GM12878 (cell line): ENCODE results near the gene PAM. TPM values are rescaled to one million over a fixed set of nuclear protein-coding genes. Genes with fewer than 3 reads are reported as not detected.

Experiments
- ATAC-seq: fragments of 200-7000 bp; cut with Tn5 transposase; 3 replicates; pipeline ENCODE4 v1.9.1; 2020; ENCODE audit warnings: mild to moderate bottlenecking, moderate library complexity
- BruUV-seq: library from RNA; stranded (reverse); fragments of 400-500 nt; replicated peaks from 2 replicates; lab custom pipeline; 2021; lab: Mats Ljungman, UMichigan
- CTCF ChIA-PET: fragments of 300-600 bp; sonication (Branson Sonifier 250); formaldehyde crosslinking; extraction: SDS; loops from one replicate; lab custom pipeline; 2021; ENCODE audit warnings: inconsistent platforms; lab: Yijun Ruan, JAX
- POLR2A ChIA-PET: fragments of 350-600 bp; formaldehyde crosslinking; extraction: SDS; loops from one replicate; lab custom pipeline; 2021; ENCODE audit warnings: inconsistent platforms; lab: Charles Lee
- RAD21 ChIA-PET: fragments of 300-600 bp; sonication (Branson Sonifier 250); formaldehyde crosslinking; loops from one replicate; lab custom pipeline; 2023; ENCODE audit warnings: antibody characterized with exemption; ENCODE audit not compliant: unreplicated experiment; lab: Charles Lee
- SMC1A ChIA-PET: fragments of 300-600 bp; sonication (Branson Sonifier 250); formaldehyde crosslinking; loops from one replicate; lab custom pipeline; 2023; ENCODE audit not compliant: unreplicated experiment, uncharacterized antibody; lab: Charles Lee
- DNase-seq: peaks from one replicate; pipeline ENCODE4 v3.0.0-alpha.2; 2011; ENCODE audit warnings: low read depth, low spot score
- FAIRE-seq: peaks from 3 replicates; lab custom pipeline; 2011; peaks lifted over from hg19 to GRCh38; lab: Jason Lieb, UNC
- H2AFZ ChIP-seq: 2 replicates; pipeline ENCODE4 v1.6.0; 2011; ENCODE audit warnings: low read depth, low read length, control low read depth; ENCODE audit not compliant: control insufficient read depth
- H3K27ac ChIP-seq: 2 replicates; pipeline ENCODE4 v1.5.1; 2011; ENCODE audit warnings: control low read depth; ENCODE audit not compliant: control insufficient read depth, insufficient read depth
- H3K27me3 ChIP-seq, 2 experiments: replicated peaks in 1 of 2; 2 replicates each; pipeline versions ENCODE4 v1.6.0 to v1.6.1; 2011; ENCODE audit warnings: low read length in 1 of 2; ENCODE audit not compliant: control insufficient read depth in 2 of 2, insufficient read depth in 2 of 2
- H3K36me3 ChIP-seq, 2 experiments: 2 replicates each; pipeline ENCODE4 v1.5.1; 2011; ENCODE audit warnings: low read length in 1 of 2; ENCODE audit not compliant: control insufficient read depth in 2 of 2, insufficient read depth in 2 of 2
- H3K4me1 ChIP-seq: 2 replicates; pipeline ENCODE4 v1.6.1; 2011; ENCODE audit warnings: mild to moderate bottlenecking, low read length, moderate library complexity, mixed read lengths; ENCODE audit not compliant: control insufficient read depth, insufficient read depth
- H3K4me2 ChIP-seq: 2 replicates; pipeline ENCODE4 v1.6.0; 2011; ENCODE audit warnings: control low read depth; ENCODE audit not compliant: control insufficient read depth, insufficient read depth
- H3K4me3 ChIP-seq: fragments of 200-600 bp; sonication (generic); 2 replicates; pipeline ENCODE4 v1.5.1; 2016
- H3K79me2 ChIP-seq: 2 replicates; pipeline ENCODE4 v1.6.0; 2011; ENCODE audit warnings: low read length; ENCODE audit not compliant: control insufficient read depth, insufficient read depth
- H3K9ac ChIP-seq: 2 replicates; pipeline ENCODE4 v1.8.0; 2011; ENCODE audit warnings: low read length, control low read depth, mixed read lengths; ENCODE audit not compliant: control insufficient read depth, insufficient read depth
- H3K9me3 ChIP-seq: replicated peaks from 3 replicates; pipeline ENCODE4 v1.5.1; 2011; ENCODE audit warnings: mild to moderate bottlenecking, low read length; ENCODE audit not compliant: control insufficient read depth, insufficient read depth
- H4K20me1 ChIP-seq: 2 replicates; pipeline ENCODE4 v1.6.0; 2011; ENCODE audit not compliant: control insufficient read depth, insufficient read depth
- BCLAF1 ChIP-seq: fragments of 450-650 bp; IDR thresholded peaks from 2 replicates; pipeline ENCODE4 v1.6.1; 2017; ENCODE audit warnings: antibody characterized with exemption, mild to moderate bottlenecking, moderate library complexity
- BHLHE40 ChIP-seq, 2 experiments: fragments of 450-650 bp in 1 of 2; IDR thresholded peaks; 2 replicates each; pipeline ENCODE4 v1.6.1; 2011 to 2017; ENCODE audit warnings: low read depth in 2 of 2, borderline replicate concordance in 1 of 2, improper control_type of control experiment in 1 of 2, low read length in 1 of 2, mild to moderate bottlenecking in 1 of 2
- CREB1 ChIP-seq: IDR thresholded peaks from 2 replicates; pipeline ENCODE4 v1.6.1; 2012; ENCODE audit warnings: low read depth, mild to moderate bottlenecking, inconsistent platforms
- ELK1 ChIP-seq: IDR thresholded peaks from 2 replicates; pipeline ENCODE4 v1.6.1; 2012; ENCODE audit warnings: low read depth, low read length, improper control_type of control experiment
- IRF5 ChIP-seq: fragments of 450-650 bp; IDR thresholded peaks from 2 replicates; pipeline ENCODE4 v1.6.1; 2017; ENCODE audit warnings: borderline replicate concordance
- REST ChIP-seq: IDR thresholded peaks from 2 replicates; pipeline ENCODE4 v1.6.1; 2012; ENCODE audit warnings: mild to moderate bottlenecking, low read depth, low read length
- SP1 ChIP-seq: IDR thresholded peaks from one replicate; pipeline ENCODE4 v1.6.1; 2011; ENCODE audit warnings: low read depth, low read length
- SREBF1 ChIP-seq: IDR thresholded peaks from 2 replicates; pipeline ENCODE4 v1.6.1; 2012; ENCODE audit warnings: mild to moderate bottlenecking, low read length
- SUZ12 ChIP-seq: fragments of 200-600 bp; sonication (generic); IDR thresholded peaks from one replicate; pipeline ENCODE4 v1.6.1; 2018; ENCODE audit warnings: antibody characterized with exemption, mild to moderate bottlenecking; ENCODE audit not compliant: unreplicated experiment
- TCF3 ChIP-seq: IDR thresholded peaks from 2 replicates; pipeline ENCODE4 v1.6.1; 2012; ENCODE audit warnings: low read depth, mild to moderate bottlenecking, low read length, borderline replicate concordance; ENCODE audit not compliant: insufficient read depth
- ZNF622 ChIP-seq: fragments of 450-650 bp; IDR thresholded peaks from 2 replicates; pipeline ENCODE4 v1.6.1; 2017; ENCODE audit warnings: mild to moderate bottlenecking, inconsistent platforms
- WGBS: methylation state at CpG from one replicate; pipeline ENCODE4 v1.1.6; 2016; ENCODE audit warnings: low lambda C conversion rate; ENCODE audit not compliant: insufficient replicate concordance, insufficient coverage; ENCODE audit errors: missing lambda C conversion rate; 5-methylcytosine and 5-hydroxymethylcytosine counted together
- in situ Hi-C: fragments of 300-500 bp; cut with MboI; formaldehyde crosslinking; loops from 9 replicates; pipeline ENCODE4 v1.14.3; 2018; ENCODE audit warnings: mixed read lengths
- intact Hi-C: fragments of 100-400 bp; cut with micrococcal nuclease; formaldehyde crosslinking; loops from one replicate; pipeline ENCODE4 v1.14.2; 2022; ENCODE audit not compliant: unreplicated experiment
- polyA plus RNA-seq, 11 experiments: library from polyadenylated mRNA; depleted of rRNA in 4 of 11; unstranded in 6 of 11; stranded (reverse) in 5 of 11; fragments of >200 nt; fragmentation: Nextera tagmentation in 4 of 11; fragmentation: Illumina TruSeq in 1 of 11; extraction: Ambion mirVana in 4 of 11; extraction: Trizol in 1 of 11; gene quantifications; 1 replicate in 1 of 11; 2 replicates in 10 of 11; pipeline versions ENCODE4 v1.2.1 to v1.2.3, GENCODE V29; 2011 to 2016; ENCODE audit warnings: inconsistent platforms in 2 of 11, missing spikeins in 2 of 11, low read depth in 1 of 11
- total RNA-seq, 4 experiments: library from RNA; depleted of rRNA in 3 of 4; stranded (reverse); fragments of >200 nt in 3 of 4; fragmentation: Illumina TruSeq in 1 of 4; extraction: Trizol in 1 of 4; gene quantifications; 2 replicates each; pipeline versions ENCODE4 v1.2.1 to v1.2.3, GENCODE V29; 2013 to 2021

PAM gene
- total and polyA plus RNA-seq, 10 of the 15 experiments (the other 5 are each of a cell fraction or from before 2014, with no cell fraction given): 5.5 to 72.5 (median 15.4) TPM

GRCh38 chr5:102762562-102763227, 7.6 kb downstream of the PAM start:
- H3K27ac ChIP-seq: peak overlapping the region; percentile 79
- SMC1A ChIA-PET: interaction anchor here (0.7 to 1.8 kb wide), 11 partner anchors 11 to 497 kb away, joined by 3 to 6 read pairs (median 4); partner anchors contain the start of genes GIN1 and PPIP5K2
- TF ChIP-seq CREB1: no peak
- no peak for TF ChIP-seq BHLHE40 (IDR thresholded peaks at IDR 0.05; ENCODE audit: borderline replicate concordance in 1 of 2, low read depth in 2 of 2, low read length in 1 of 2)
- no peak for TF ChIP-seq REST
- no peak for TF ChIP-seq ELK1
- TF ChIP-seq IRF5: no peak
- TF ChIP-seq ZNF622: no peak
- no peak for TF ChIP-seq SUZ12
- TF ChIP-seq TCF3: no peak
- no peak for TF ChIP-seq BCLAF1
- TF ChIP-seq SREBF1: no peak
- TF ChIP-seq SP1: no peak

More at GRCh38 chr5:102762562-102763227, 7.6 kb downstream of the PAM start:
- Histone ChIP-seq H3K9ac (peak overlapping the region; percentile 51; the same call in 1 of the 2 replicates), H4K20me1 (no peaks in the 10 kb centered on the region), H3K9me3 (no peaks in the 10 kb centered on the region), H3K4me3 (peak overlapping the region; percentile 70), H3K27me3 (no peaks in the 10 kb centered on the region), H3K79me2 (peaks cover 54% of the 10 kb centered on the region), H3K36me3 (no peaks in the 10 kb centered on the region), H3K4me2 (peak overlapping the region; percentile 78), H3K4me1 (peaks cover 6% of the 10 kb centered on the region; the same call in 1 of the 2 replicates), H2AFZ (no peak overlapping the region; the same call in 1 of the 2 replicates)
- no peak for DNase-seq
- no peak for FAIRE-seq
- intact Hi-C loops (no loop called here), in situ Hi-C loops (no loop called here)
- ChIA-PET POLR2A (interaction anchor here (0.6 to 1.1 kb wide), 4 partner anchors 15 to 358 kb away, joined by 3 read pairs; partner anchors contain the start of gene PPIP5K2), RAD21 (interaction anchor here (1.0 to 1.8 kb wide), 6 partner anchors 17 to 449 kb away, joined by 3 to 7 read pairs (median 3); partner anchors contain the start of genes GIN1 and PPIP5K2), CTCF (interaction anchor here (0.8 to 3.2 kb wide), 5 partner anchors 10 to 494 kb away, joined by 3 to 29 read pairs (median 3); no protein-coding TSS in a partner anchor)
- BruUV-seq: no TSS peak
- peak; percentile 27 for ATAC-seq
- 0% methylated on average over 4 of the region's 4 CpGs for WGBS
